AG09319 (cell line): ENCODE data around the gene GULP1.
"Not testable (repeated sequence)": the region's sequence is repeated elsewhere in the genome, so short reads cannot be mapped to it uniquely, and the experiment has no call there.

Source experiments
- DNase-seq: peaks from one replicate; pipeline ENCODE4 v3.0.0-alpha.2; 2010; ENCODE audit warnings: low read depth; ENCODE audit errors: extremely low read depth
- CTCF ChIP-seq: IDR thresholded peaks from 2 replicates; pipeline ENCODE4 v1.5.1; 2011; ENCODE audit warnings: low read depth, mild to moderate bottlenecking, inconsistent platforms, low read length, moderate library complexity

Gene GULP1

DNA sequence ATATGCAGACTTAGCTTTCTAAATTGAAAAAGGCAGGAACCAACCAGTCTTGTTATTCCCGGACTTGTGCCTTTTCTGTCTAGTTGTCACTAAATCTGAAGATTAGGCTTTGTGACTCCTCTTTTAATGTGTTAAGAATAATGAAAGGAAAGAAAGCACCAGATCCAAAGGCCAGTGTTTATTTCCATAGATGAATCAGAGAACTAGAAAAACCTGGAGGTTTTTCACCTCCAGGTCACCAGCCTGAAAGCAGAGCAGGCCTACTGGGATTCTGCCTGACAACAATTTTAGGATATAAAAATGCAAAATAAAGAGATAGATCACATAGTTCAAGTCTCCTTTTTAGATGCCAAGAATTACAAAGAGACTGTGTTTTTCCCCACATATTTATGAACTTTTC is 160.4 kb downstream of the GULP1 start:
- no peak for TF ChIP-seq CTCF

DNA sequence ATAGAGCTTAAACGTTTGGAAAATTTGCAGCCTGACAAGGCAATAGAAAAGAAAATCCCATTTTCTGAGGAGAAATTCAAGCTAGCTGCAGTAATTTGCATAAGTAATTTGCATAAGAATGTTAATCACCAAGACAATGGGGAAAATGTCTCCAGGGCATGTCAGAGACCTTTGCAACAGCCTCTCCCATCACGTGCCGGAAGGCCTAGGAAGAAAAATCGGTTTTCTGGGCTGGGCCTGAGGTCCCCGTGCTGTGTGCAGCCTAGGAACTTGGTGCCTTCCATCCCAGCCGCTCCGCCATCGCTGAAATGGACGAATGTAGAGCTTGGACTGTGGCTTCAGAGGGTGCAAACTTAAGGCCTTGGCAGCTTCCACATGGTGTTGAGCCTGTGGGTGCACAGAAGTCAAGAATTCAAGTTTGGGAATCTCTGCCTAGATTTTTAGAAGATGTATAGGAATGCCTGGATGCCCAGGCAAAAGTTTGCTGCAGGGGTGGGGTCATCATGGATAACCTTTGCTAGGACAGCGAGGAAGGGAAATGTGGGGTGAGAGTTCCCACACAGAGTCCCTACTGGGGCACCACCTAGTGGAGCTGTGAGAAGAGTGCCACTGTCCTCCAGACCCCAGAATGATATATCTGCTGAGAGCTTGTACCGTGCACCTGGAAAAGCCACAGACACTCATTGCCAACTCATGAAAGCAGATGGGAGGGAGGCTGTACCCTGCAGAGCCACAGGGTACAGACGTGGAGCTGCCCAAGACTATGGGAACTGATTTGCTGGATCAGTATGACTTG is 164.6 kb downstream of the GULP1 start:
- TF ChIP-seq CTCF = no peak; the same call in 1 of the 2 replicates
- no peak for DNase-seq

More for the DNA sequence above, 160.4 kb downstream of the GULP1 start:
- DNase-seq = no peak

GRCh38 chr2:188459061-188459460 is 167.4 kb downstream of the GULP1 start:
- no peak for TF ChIP-seq CTCF
- DNase-seq = no peak

DNA sequence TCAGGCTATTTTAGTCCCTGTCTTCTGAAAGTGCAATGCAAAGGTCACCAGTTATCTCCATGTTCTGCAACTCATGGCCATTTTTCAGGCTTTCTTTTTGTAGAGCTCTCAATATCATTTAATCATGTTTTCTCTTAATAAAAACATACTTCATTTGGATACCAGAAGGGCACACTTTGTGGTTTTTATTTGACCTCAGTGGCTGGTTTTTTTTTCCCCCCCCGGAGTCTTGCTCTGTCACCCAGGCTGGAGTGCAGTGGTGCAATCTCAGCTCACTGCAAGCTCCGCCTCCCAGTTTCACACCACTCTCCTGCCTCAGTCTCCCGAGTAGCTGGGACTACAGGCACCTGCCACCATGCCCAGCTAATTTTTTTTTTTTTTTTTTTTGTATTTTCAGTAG is 174.4 kb downstream of the GULP1 start:
- DNase-seq = not testable (repeated sequence)

DNA sequence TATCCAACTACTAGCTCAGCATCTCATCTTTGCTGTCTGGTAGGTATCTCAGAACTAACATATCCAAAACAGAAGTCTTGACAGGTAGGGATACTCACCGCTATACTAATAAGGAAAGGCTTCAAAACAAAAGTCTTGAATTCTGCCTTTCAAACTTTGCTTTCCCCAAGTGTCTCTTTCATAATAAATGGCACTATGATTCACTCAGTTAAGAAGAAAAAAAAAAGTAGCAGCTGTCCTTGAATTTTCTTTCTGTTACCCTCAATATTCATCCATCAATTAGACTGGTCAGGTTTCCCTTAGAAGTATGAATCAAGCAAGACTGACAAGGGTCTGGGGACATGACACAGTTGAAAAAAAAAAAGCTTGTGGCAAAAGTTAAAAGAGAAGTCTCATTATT is 175.1 kb downstream of the GULP1 start:
- no peak for TF ChIP-seq CTCF
- no peak for DNase-seq

GRCh38 chr2:188471166-188471565 is 179.5 kb downstream of the GULP1 start:
- no peak for DNase-seq
- no peak for TF ChIP-seq CTCF

- no peak for TF ChIP-seq CTCF
- no peak for DNase-seq
Observed at GRCh38 chr2:188473306-188473705, 181.6 kb downstream of the GULP1 start.

DNA sequence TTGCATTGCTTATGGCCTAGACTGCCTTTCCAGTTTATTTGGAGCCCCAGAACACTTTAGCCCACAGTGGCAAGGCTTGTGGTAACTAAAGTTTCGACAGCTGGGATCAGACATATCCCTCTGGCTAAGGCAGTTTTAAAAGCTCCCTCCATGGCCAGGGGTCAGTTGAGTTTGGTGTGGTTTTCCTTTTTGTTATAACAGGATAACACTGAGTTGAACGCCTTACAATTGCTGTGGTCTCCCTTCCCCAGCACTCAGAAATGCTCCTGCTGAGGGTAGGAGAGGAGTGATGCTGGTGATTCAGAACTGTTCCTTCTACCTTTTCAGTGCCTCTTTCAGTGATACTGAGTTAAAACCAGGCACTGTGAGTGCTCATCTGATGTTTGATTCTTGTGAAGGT is 182.6 kb downstream of the GULP1 start:
- no peak for TF ChIP-seq CTCF
- no peak for DNase-seq
